CD4-positive, alpha-beta T cell treated with Interleukin-4 for 4 hours (primary cell): Measurements from ENCODE around the gene F8.
A peak's percentile ranks its signal among the peaks of the same experiment; 100 is the strongest.
"Not testable (repeated sequence)": the region's sequence is repeated elsewhere in the genome, so short reads cannot be mapped to it uniquely, and the experiment has no call there.

Experiments
- DNase-seq: peaks from one replicate; pipeline ENCODE4 v3.0.0-alpha.2; 2020

The F8 gene

GRCh38 chrX:154980330-154981115 is 42.0 kb downstream of the F8 start:
- peak; percentile 77 for DNase-seq

- no peak for DNase-seq
Observed at GRCh38 chrX:154979629-154980028, 42.9 kb downstream of the F8 start.

- DNase-seq, result no peak
Observed at GRCh38 chrX:154968353-154968752, 54.2 kb downstream of the F8 start.

GRCh38 chrX:154967603-154968002 is 54.9 kb downstream of the F8 start:
- DNase-seq, result no peak

GRCh38 chrX:154961947-154962346 is 60.6 kb downstream of the F8 start:
- DNase-seq, result no peak

- DNase-seq, result not testable (repeated sequence)
Observed at GRCh38 chrX:154955799-154956198, 66.7 kb downstream of the F8 start.

GRCh38 chrX:154939265-154939664 is 83.3 kb downstream of the F8 start:
- not testable (repeated sequence) for DNase-seq

- DNase-seq, result not testable (repeated sequence)
Observed at GRCh38 chrX:154924771-154925170, 97.8 kb downstream of the F8 start.

- DNase-seq, result peak; percentile 20
Observed at GRCh38 chrX:154918060-154918483, 104.5 kb downstream of the F8 start.

- no peak for DNase-seq
Observed at GRCh38 chrX:154914052-154914451, 108.5 kb downstream of the F8 start.

GRCh38 chrX:154910528-154910927 is 112.0 kb downstream of the F8 start:
- not testable (repeated sequence) for DNase-seq

GRCh38 chrX:154910048-154910447 is 112.5 kb downstream of the F8 start:
- not testable (repeated sequence) for DNase-seq

- no peak for DNase-seq
Observed at GRCh38 chrX:154908821-154909220, 113.7 kb downstream of the F8 start.

GRCh38 chrX:154902408-154902807 is 120.1 kb downstream of the F8 start:
- DNase-seq, result no peak

- DNase-seq, result no peak
Observed at GRCh38 chrX:154900323-154900722, 122.2 kb downstream of the F8 start.

GRCh38 chrX:154892296-154892695 is 130.2 kb downstream of the F8 start:
- DNase-seq, result no peak

GRCh38 chrX:154890990-154891639 is 131.4 kb downstream of the F8 start:
- no peak for DNase-seq

GRCh38 chrX:154886789-154887221 is 135.7 kb downstream of the F8 start:
- not testable (repeated sequence) for DNase-seq

- DNase-seq, result peak; percentile 38
Observed at GRCh38 chrX:154886069-154886788, 136.3 kb downstream of the F8 start, which contains the start of gene F8A1. Gene F8A1, plus strand, starts transcription at chrX:154886355. Its CDS starts 20 bp downstream, at chrX:154886375.

GRCh38 chrX:154885549-154885948 is 137.0 kb downstream of the F8 start:
- not testable (repeated sequence) for DNase-seq

- not testable (repeated sequence) for DNase-seq
Observed at GRCh38 chrX:154885057-154885456, 137.5 kb downstream of the F8 start.

- not testable (repeated sequence) for DNase-seq
Observed at GRCh38 chrX:154884069-154884468, 138.5 kb downstream of the F8 start.

GRCh38 chrX:154873329-154873728 is 149.2 kb downstream of the F8 start:
- no peak for DNase-seq
